GM21528 (cell line): ENCODE measurements around the gene XRRA1.
"Not testable (repeated sequence)": the region's sequence is repeated elsewhere in the genome, so short reads cannot be mapped to it uniquely, and the experiment has no call there.

Experiments
- ATAC-seq: cut with Tn5 transposase; IDR thresholded peaks from one replicate; pipeline ENCODE4 v1.9.1; 2021; ENCODE audit warnings: mild to moderate bottlenecking, moderate library complexity; ENCODE audit not compliant: unreplicated experiment, low FRiP score

Gene XRRA1, protein sequence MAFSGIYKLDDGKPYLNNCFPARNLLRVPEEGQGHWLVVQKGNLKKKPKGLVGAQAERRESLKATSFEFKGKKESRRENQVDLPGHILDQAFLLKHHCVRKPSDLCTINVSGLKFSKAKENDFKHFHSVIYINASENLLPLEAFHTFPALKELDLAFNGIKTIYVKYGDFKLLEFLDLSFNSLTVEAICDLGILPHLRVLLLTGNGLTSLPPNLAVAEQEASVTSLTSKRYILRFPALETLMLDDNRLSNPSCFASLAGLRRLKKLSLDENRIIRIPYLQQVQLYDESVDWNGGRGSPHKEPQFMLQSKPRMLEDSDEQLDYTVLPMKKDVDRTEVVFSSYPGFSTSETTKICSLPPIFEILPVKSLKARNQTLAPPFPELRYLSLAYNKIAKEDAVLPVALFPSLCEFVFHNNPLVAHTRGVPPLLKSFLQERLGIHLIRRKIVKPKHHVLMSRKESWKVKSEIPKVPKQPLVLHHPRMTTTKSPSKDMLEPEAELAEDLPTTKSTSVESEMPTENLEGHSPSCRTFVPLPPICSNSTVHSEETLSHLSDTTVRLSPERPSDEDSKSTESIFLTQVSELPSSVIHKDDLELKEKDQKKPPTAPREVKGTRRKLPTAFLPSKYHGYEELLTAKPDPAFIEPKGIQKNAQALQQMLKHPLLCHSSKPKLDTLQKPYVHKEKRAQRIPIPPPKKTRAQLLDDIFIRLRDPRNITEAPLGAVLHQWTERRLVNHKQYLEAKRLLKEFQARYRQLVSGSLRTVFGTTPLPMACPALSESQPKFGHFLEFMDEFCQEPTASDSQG

GRCh38 chr11:74948898-74949752 lies at the start of gene XRRA1, which contains the start of gene SPCS2:
XRRA1 (minus strand) TSS chr11:74949091; CDS start chr11:74940878, 8,213 bp downstream.
SPCS2 (plus strand) TSS chr11:74949266; CDS start chr11:74949286, 20 bp downstream.
- peak; percentile 91 for ATAC-seq

- no peak for ATAC-seq
Observed at GRCh38 chr11:74992852-74993251, 44.0 kb upstream of the XRRA1 start.

- no peak for ATAC-seq
Observed at GRCh38 chr11:74990941-74991340, 42.0 kb upstream of the XRRA1 start.

- not testable (repeated sequence) for ATAC-seq
Observed at GRCh38 chr11:74990150-74990549, 41.3 kb upstream of the XRRA1 start.

GRCh38 chr11:74989260-74989638 lies 40.4 kb upstream of the XRRA1 start:
- peak; percentile 5 for ATAC-seq

DNA sequence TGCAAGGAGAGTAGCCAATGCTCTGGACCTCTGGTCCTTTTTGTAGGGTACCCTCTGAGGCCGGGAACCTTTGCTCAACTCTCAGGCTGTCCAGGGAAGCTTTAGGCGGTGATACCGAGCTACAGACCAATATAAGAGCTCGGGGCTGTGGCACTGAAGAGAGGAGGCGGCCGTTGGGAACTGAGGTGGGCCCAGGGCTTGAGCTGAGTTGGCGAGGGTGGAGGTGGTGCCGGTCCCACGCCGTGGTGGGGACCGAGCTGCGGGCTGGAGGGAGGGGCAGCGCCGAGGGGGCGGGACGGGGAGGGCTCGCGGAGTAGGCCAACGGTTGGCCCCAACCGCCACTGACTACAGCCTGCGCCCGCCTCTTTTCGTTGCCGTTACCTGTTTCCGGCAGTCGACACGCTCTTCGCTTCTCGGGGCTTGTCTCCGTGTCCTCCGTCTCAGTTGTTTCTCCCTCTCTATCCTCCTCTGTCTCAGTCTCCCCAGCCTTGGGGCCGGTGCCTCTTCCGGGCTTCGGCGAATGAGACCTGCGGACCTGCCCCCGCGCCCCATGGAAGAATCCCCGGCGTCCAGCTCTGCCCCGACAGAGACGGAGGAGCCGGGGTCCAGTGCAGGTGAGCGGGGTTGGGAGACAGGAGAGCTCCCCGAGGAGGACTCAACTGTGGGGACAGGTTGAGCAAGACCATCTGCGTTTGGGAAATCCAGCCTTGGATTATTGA lies 39.8 kb upstream of the XRRA1 start, which contains the start of gene NEU3:
Gene NEU3, plus strand, starts transcription at position 393 of the 719 bp plus-strand sequence. Its CDS starts 128 bp downstream, at position 521.
- peak; percentile 89 for ATAC-seq

- no peak for ATAC-seq
Observed at GRCh38 chr11:74984730-74985129, 35.8 kb upstream of the XRRA1 start.

DNA sequence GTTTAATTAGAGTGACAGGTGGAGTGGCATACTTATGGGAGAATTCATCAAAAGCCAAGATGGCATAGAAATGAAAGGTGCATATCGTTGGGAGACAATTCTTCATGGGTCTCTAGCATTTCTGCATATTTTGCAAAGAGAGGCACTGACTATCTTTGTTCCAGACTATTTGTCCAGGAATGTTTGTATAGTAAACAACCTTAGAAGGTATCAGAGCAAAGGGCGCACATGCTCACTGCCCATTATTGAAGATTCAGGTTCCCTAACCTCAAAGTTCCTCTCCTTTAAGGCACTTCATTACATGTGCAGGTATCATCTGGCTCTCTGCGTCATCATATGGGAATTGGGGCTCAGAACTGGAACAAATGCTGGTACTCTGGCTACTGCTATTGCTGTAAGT lies 35.2 kb upstream of the XRRA1 start:
- ATAC-seq = no peak

DNA sequence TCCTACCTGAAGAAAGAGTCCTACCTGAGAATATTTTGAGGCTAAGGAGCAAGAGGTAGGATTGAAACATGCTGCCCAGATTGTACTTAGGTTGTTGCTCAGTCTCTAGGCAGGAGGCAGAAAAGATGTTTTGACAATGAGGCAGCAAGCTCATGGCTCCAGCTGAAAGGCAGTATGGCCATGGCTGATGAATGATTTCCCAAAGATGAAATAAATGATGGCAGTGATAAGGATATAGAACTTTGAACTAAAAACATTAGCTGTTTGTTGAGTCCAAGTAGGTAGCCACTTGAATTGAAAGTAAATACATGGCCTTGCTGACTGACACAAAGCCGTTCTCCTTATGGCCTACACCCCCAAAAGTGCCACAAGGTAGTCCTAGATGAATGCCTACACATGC lies 33.0 kb upstream of the XRRA1 start:
- no peak for ATAC-seq

DNA sequence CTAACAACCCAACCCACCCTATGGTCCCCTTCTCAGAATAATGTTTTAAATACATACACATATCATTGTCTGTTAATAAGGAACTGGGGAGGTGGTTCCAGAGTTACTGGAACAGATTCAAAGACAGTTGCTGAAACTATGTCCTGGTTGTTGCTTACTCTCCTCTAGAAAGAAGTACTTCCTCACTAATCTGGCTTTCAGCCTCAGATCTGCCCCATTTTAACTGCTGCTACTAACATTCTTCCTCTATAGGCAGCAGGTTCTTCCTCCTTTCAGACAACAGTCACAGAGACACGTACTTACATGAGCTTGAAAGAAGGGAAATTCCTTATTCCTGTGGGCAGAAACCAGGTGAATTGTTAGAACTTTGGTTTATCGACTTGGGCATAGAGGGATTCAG lies 31.7 kb upstream of the XRRA1 start:
- ATAC-seq = no peak

- no peak for ATAC-seq
Observed at GRCh38 chr11:74978041-74978440, 29.1 kb upstream of the XRRA1 start.

GRCh38 chr11:74971424-74971823 lies 22.5 kb upstream of the XRRA1 start:
- ATAC-seq = no peak

DNA sequence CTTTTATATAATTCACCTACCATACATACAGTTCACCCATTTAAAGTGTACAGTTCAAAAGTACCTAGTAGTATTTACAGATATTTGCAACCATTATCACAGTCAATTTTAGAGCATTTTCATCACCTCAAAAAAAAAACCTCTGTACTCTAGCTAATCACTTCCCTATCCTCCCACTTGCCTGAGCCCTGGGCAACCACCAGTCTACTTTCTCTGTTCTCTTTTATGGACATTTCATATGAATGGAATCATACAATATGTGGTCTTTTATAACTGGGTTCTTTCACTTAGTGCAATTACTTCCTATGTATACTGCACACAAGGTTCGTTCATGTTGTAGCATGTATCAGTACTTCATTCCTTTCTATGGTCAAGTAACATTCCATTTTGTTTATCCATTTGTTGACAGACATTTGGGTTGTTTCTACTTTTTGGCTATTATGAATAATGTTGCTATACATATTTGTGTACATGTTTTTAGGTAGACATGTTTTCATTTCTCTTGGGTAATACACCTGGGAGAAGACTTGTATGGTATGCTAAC lies 22.0 kb upstream of the XRRA1 start:
- ATAC-seq = no peak

DNA sequence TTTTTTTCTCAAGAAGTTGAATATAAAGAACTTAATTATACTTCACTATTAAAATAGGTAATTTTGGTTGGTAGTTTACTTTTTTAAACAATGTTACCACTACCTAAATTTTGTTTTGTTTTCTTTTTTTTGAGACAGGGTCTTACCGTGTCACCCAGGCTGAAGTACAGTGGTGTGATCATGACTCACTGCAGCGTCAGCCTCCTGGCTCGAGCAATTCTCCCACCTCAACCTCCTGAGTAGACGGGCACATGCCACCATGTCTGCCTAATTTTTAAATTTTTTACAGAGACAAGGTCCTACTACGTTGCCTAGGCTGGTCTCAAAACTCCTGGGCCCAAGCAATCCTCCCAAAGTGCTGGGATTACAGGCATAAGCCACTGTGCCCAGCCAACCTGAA lies 17.8 kb upstream of the XRRA1 start:
- ATAC-seq = no peak

- ATAC-seq = not testable (repeated sequence)
Observed at GRCh38 chr11:74960128-74960527, 11.2 kb upstream of the XRRA1 start.

DNA sequence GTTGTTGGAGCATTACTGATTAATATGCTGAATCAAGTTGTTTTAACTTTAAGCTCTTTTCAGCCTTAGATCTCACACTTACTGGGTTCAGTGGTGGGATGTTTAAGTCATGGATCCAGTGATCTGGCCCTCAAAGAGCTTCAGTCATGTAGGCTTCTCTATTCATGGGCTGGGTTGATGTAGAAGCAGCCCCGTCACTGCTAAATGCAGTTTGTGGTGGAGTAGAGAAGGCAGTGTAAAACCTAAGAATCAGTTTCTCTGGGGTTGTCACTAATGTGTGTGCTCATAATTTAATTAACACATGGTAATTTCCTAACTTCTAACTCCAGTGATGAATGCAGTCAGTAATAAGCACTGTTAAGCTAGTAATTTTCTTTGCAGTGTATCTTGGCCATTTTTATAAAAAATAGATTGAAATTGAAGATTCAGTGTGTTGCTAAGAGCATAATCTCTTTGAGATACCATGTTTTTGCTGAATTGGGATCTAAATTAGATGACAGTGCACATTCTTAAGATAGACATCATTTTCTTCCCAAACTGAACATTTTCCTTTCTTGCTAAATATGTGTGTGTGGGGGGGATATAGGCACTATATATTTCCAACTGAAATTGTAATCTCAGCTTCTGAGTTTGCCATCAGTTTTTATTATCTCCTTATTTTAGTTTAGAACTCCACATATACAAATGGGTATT lies 9.2 kb upstream of the XRRA1 start:
- no peak for ATAC-seq

DNA sequence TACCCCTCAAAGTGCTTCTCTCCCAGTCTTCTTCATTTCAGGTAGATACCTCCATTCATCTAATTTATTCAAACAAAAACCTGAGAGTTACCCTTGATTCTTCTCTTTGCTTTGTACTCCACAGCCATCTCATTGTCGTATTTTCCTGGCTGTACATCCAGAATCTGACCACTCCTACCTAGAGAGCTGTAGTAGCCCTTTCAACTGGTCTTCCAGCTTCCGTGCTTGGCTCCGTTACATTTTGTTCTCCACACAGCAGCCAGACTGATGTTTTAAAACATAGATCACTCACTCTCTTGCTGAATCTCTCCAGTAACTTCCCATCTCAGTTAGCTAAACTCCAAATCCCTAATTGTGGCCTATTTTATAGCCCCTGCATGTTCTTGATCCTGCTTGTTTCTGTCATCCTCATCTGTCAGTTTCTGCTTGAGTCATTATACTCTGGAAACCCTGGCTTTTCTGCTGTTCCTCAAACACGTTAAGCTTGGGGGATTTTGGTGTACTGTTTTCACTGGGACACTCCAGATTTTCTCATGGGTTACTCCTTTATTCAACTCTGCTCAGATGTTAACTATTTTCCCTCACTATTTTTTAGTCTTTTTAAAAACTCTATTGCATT lies 7.6 kb upstream of the XRRA1 start:
- ATAC-seq = no peak

- ATAC-seq = no peak
Observed at GRCh38 chr11:74954199-74954598, 5.3 kb upstream of the XRRA1 start.

DNA sequence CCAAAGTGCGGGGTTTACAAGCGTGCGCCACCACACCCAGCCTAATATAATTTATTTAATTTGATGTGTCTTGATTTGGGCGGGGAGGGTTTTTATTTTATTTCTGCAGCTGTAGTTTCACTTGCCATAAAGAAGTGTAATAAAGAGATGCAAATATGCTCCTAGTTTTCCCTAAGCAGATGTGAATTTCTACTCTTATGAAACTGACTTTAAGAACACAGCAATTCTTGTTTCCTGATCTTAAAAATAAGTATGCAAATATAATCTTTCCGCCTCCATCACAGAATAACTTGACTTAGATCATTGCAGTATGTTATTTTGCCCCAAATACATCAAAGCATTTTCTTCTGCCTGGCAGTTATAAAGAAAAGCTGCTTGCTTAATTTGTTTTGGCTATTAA lies 4.6 kb upstream of the XRRA1 start:
- no peak for ATAC-seq
